EL (cell line): ENCODE measurements around the gene ACOX2.
"Not testable (repeated sequence)": the region's sequence is repeated elsewhere in the genome, so short reads cannot be mapped to it uniquely, and the experiment has no call there.

Source experiments
- DNase-seq: peaks from one replicate; pipeline ENCODE4 v3.0.0-alpha.2; 2016

Gene ACOX2

GRCh38 chr3:58534592-58535494, 2.1 kb downstream of the ACOX2 start:
- no peak for DNase-seq

GRCh38 chr3:58532794-58533220, 4.2 kb downstream of the ACOX2 start:
- peak; percentile 76 for DNase-seq

- DNase-seq: peak; percentile 33
These were observed 5.0 kb downstream of the ACOX2 start for GRCh38 chr3:58531956-58532355.

- no peak for DNase-seq
These were observed 5.4 kb downstream of the ACOX2 start for GRCh38 chr3:58531555-58531954.

GRCh38 chr3:58530354-58530865, 6.6 kb downstream of the ACOX2 start:
- no peak for DNase-seq

GRCh38 chr3:58529516-58530353, 7.3 kb downstream of the ACOX2 start:
- DNase-seq: no peak

- peak; percentile 37 for DNase-seq
These were observed 8.4 kb downstream of the ACOX2 start for GRCh38 chr3:58528629-58529028.

- not testable (repeated sequence) for DNase-seq
These were observed 9.6 kb downstream of the ACOX2 start for GRCh38 chr3:58527440-58527839.

- peak; percentile 90 for DNase-seq
These were observed 10.5 kb downstream of the ACOX2 start for GRCh38 chr3:58526515-58526957.

- DNase-seq: no peak
These were observed 12.6 kb downstream of the ACOX2 start for GRCh38 chr3:58524326-58524888.

GRCh38 chr3:58522759-58523425, 14.1 kb downstream of the ACOX2 start:
- DNase-seq: no peak

GRCh38 chr3:58521917-58522631, 14.9 kb downstream of the ACOX2 start:
- no peak for DNase-seq

GRCh38 chr3:58521336-58521670, 15.7 kb downstream of the ACOX2 start:
- DNase-seq: no peak

- DNase-seq: no peak
These were observed 16.3 kb downstream of the ACOX2 start for GRCh38 chr3:58520403-58521335.

GRCh38 chr3:58519668-58520402, 17.2 kb downstream of the ACOX2 start:
- DNase-seq: no peak

GRCh38 chr3:58518291-58518789, 18.6 kb downstream of the ACOX2 start:
- DNase-seq: no peak

GRCh38 chr3:58514405-58514804, 22.6 kb downstream of the ACOX2 start:
- no peak for DNase-seq

GRCh38 chr3:58508437-58508836, 28.6 kb downstream of the ACOX2 start:
- no peak for DNase-seq

- no peak for DNase-seq
These were observed 29.5 kb downstream of the ACOX2 start for GRCh38 chr3:58507356-58508078.
